Measurements from ENCODE around the gene MAP1S. TPM values are rescaled to one million over a fixed set of nuclear protein-coding genes. Genes with fewer than 3 reads are reported as not detected.

MAP1S gene
- total RNA-seq, 2 experiments from 2014 or later = 18.1 to 21.4 TPM

DNA sequence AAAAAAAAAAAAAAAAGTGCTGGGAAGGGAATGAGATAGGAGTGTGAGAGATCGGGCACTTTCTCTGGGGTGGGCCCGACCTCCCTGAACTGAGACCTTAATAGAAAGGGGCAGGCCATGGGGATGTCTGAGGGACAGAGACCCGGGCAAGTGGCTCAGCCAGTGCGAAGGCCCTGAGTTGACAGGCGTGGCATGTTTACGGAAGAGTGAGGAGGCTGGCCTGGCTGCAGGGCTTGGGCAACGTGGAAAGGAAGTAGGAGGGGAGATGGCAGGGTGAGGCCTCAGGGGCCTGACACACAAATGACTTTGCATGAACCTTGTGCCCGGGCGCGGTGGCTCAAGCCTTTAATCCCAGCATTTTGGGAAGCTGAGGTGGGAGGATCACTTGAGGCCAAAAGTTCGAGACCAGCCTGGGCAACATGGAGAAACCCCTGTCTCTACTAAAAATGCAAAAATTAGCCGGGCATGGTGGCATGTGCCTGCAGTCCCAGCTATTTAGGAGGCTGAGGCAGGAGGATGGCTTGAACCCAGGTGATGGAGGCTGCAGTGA lies 45.9 kb downstream of the MAP1S start:
- Histone ChIP-seq H3K27me3 (ENCODE audit: control insufficient read depth in 1 of 2, insufficient read depth in 2 of 2, low read length in 2 of 2) (no peaks in the 10 kb centered on the region), H3K4me1 (ENCODE audit: insufficient read depth, low read length) (peaks cover 4% of the 10 kb centered on the region), H3K27ac (ENCODE audit: low read depth in 1 of 2, low read length in 2 of 2) (no peak overlapping the region), H3K4me3 (ENCODE audit: low read length) (no peak overlapping the region), H3K36me3 (ENCODE audit: insufficient read depth, low read length) (peaks cover 69% of the 10 kb centered on the region), H3K9me3 (ENCODE audit: control insufficient read depth in 1 of 2, insufficient read depth in 1 of 2, low read length in 2 of 2) (no peaks in the 10 kb centered on the region)
- Mint-ChIP-seq H3K9me3 (no peaks in the 10 kb centered on the region), H3K36me3 (ENCODE audit: low read depth) (peaks cover 79% of the 10 kb centered on the region), H3K4me1 (ENCODE audit: low read depth) (peaks cover 4% of the 10 kb centered on the region), H3K4me3 (no peak overlapping the region), H3K27ac (peak overlapping the region; percentile 33), H3K27me3 (no peaks in the 10 kb centered on the region)
- CTCF ChIA-PET = no interaction called here
- TF ChIP-seq, protein P1, sequence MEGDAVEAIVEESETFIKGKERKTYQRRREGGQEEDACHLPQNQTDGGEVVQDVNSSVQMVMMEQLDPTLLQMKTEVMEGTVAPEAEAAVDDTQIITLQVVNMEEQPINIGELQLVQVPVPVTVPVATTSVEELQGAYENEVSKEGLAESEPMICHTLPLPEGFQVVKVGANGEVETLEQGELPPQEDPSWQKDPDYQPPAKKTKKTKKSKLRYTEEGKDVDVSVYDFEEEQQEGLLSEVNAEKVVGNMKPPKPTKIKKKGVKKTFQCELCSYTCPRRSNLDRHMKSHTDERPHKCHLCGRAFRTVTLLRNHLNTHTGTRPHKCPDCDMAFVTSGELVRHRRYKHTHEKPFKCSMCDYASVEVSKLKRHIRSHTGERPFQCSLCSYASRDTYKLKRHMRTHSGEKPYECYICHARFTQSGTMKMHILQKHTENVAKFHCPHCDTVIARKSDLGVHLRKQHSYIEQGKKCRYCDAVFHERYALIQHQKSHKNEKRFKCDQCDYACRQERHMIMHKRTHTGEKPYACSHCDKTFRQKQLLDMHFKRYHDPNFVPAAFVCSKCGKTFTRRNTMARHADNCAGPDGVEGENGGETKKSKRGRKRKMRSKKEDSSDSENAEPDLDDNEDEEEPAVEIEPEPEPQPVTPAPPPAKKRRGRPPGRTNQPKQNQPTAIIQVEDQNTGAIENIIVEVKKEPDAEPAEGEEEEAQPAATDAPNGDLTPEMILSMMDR (IDR thresholded peaks at IDR 0.05) = no peak
- intact Hi-C loops (cut with DNase I, micrococcal nuclease) = no loop called here
- POLR2A ChIA-PET = interaction anchor here (1.9 kb wide), 1 partner anchor 85 kb away, joined by 4 read pairs; no protein-coding TSS in a partner anchor
- peak; percentile 54 for ATAC-seq (ENCODE audit: poor library complexity)
- peak in 3 of 14 experiments; percentile 39 to 66 (median 48) for DNase-seq

DNA sequence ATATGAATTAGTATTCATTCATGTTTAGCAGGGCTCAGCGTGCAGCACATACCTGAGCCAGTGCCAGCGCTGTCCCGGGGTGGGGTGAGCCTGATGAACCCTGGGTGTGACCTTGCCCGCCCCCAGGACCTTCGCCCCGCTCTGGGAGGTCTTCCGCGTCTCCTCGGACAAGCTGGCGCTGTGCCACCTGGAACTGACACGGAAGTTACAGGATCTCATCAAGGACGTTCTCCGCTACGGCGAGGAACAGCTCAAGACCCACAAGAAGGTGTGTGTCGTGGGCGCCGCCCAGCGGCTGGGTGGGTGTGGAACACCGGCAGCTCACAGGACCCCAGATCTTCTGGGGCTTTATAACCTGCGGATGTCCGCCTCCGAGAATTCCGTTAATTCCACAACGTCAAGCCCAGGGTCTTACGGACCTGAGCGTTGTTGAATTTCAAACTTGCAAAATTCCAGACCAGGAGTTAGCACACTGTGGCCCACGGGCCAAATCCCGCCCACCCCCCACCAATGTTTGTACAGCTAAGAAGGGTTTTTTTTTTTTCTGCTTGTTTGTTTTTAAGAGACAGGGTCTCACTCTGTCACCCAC lies 47.4 kb downstream of the MAP1S start:
- intact Hi-C loops (cut with DNase I, micrococcal nuclease) = no loop called here

DNA sequence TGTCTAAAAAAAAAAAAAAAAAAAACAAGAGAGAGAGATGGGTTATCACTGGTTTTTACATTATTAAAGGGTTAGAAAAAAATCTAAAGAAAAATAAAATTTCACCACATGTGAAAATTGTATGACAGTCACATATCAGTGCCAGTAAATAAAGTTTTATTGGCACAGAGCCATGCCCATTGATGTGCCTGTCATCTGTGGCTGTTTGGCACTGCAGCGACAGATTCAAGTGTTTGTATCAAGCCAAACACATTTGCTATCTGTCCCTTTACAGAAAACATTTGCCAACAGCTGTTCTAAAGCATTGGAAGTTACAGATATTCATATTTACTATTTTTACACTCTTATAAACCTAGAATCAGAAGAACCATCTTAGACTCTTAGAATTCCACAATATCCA lies 48.3 kb downstream of the MAP1S start:
- TF ChIP-seq, protein P1 (IDR thresholded peaks at IDR 0.05) = no peak
- Mint-ChIP-seq H3K36me3 (ENCODE audit: low read depth) (peaks cover 78% of the 10 kb centered on the region), H3K27ac (no peak overlapping the region), H3K27me3 (no peaks in the 10 kb centered on the region), H3K9me3 (no peaks in the 10 kb centered on the region), H3K4me3 (no peak overlapping the region), H3K4me1 (ENCODE audit: low read depth) (peaks cover 4% of the 10 kb centered on the region)
- no peak overlapping the region for H3K4me3 ChIP-seq (ENCODE audit: low read length)
- no peaks in the 10 kb centered on the region for H3K27me3 ChIP-seq (ENCODE audit: control insufficient read depth in 1 of 2, insufficient read depth in 2 of 2, low read length in 2 of 2)
- CTCF ChIA-PET = interaction anchor here (1.2 kb wide), 1 partner anchor 88 kb away, joined by 3 read pairs; no protein-coding TSS in a partner anchor
- intact Hi-C loops (cut with DNase I, micrococcal nuclease) = no loop called here
- no peak for DNase-seq
- H3K27ac ChIP-seq (ENCODE audit: low read depth in 1 of 2, low read length in 2 of 2) = no peak overlapping the region
- ATAC-seq (ENCODE audit: poor library complexity) = no peak
- H3K9me3 ChIP-seq (ENCODE audit: control insufficient read depth in 1 of 2, insufficient read depth in 1 of 2, low read length in 2 of 2) = no peaks in the 10 kb centered on the region
- POLR2A ChIA-PET = no interaction called here
- peaks cover 77% of the 10 kb centered on the region for H3K36me3 ChIP-seq (ENCODE audit: insufficient read depth, low read length)
- peaks cover 4% of the 10 kb centered on the region for H3K4me1 ChIP-seq (ENCODE audit: insufficient read depth, low read length)

More for the DNA sequence above, 47.4 kb downstream of the MAP1S start:
- no peak overlapping the region for H3K4me3 ChIP-seq (ENCODE audit: low read length)
- ATAC-seq (ENCODE audit: poor library complexity) = peak; percentile 54
- ChIA-PET POLR2A (interaction anchor here (1.9 kb wide), 1 partner anchor 84 kb away, joined by 4 read pairs; no protein-coding TSS in a partner anchor), CTCF (interaction anchor here (0.7 to 1.2 kb wide), 9 partner anchors 13 to 166 kb away, joined by 3 to 5 read pairs (median 3); partner anchors contain the start of genes CCDC124 and RPL18A)
- peaks cover 75% of the 10 kb centered on the region for H3K36me3 ChIP-seq (ENCODE audit: insufficient read depth, low read length)
- H3K4me1 ChIP-seq (ENCODE audit: insufficient read depth, low read length) = peaks cover 4% of the 10 kb centered on the region
- H3K4me1 Mint-ChIP-seq (ENCODE audit: low read depth) = peaks cover 4% of the 10 kb centered on the region
- H3K27ac Mint-ChIP-seq = no peak overlapping the region
- no peaks in the 10 kb centered on the region for H3K27me3 ChIP-seq (ENCODE audit: control insufficient read depth in 1 of 2, insufficient read depth in 2 of 2, low read length in 2 of 2)
- DNase-seq = peak in 11 of 14 experiments; percentile 19 to 65 (median 32)
- no peaks in the 10 kb centered on the region for H3K27me3 Mint-ChIP-seq
- TF ChIP-seq, protein P1 (IDR thresholded peaks at IDR 0.05) = peak; percentile 47
- H3K27ac ChIP-seq (ENCODE audit: low read depth in 1 of 2, low read length in 2 of 2) = no peak overlapping the region
- no peaks in the 10 kb centered on the region for H3K9me3 ChIP-seq (ENCODE audit: control insufficient read depth in 1 of 2, insufficient read depth in 1 of 2, low read length in 2 of 2)
- H3K9me3 Mint-ChIP-seq = no peaks in the 10 kb centered on the region
- H3K36me3 Mint-ChIP-seq (ENCODE audit: low read depth) = peaks cover 75% of the 10 kb centered on the region
- no peak overlapping the region for H3K4me3 Mint-ChIP-seq
